Hepatocyte (in vitro differentiated cells): ENCODE data around the gene WDFY4.

Experiments
- CTCF ChIP-seq: fragments of 200-600 bp; sonication (generic); IDR thresholded peaks from 2 replicates; pipeline ENCODE4 v1.5.1; 2016; ENCODE audit warnings: antibody characterized with exemption, mild to moderate bottlenecking; ENCODE audit not compliant: poor library complexity
- EZH2phosphoT487 ChIP-seq: fragments of 200-600 bp; sonication (generic); IDR thresholded peaks from one replicate; pipeline ENCODE4 v1.6.1; 2018; ENCODE audit warnings: antibody characterized with exemption, mild to moderate bottlenecking, low read depth, moderate library complexity; ENCODE audit not compliant: unreplicated experiment, severe bottlenecking

GRCh38 chr10:48693206-48693605 is 8.5 kb downstream of the WDFY4 start:
- TF ChIP-seq CTCF (no peak), EZH2phosphoT487 (no peak)
